ENCODE measurements around the gene ARRDC3. TPM values are rescaled to one million over a fixed set of nuclear protein-coding genes. Genes with fewer than 3 reads are reported as not detected.
A peak's percentile ranks its signal among the peaks of the same experiment; 100 is the strongest.

Gene ARRDC3
- 10 to 100 TPM; 26.2 to 45.0 (median 38.1) TPM for total RNA-seq (2021; fragmentation: NEBNext Ultra II Directional; extraction: Animal tissue kit (Norgen Biotek cat#: 25700))
- long read RNA-seq, full-length matches to known transcripts, result 10 of 32 reads
- long read RNA-seq, partial matches to known transcripts, result 1 of 32 reads
- long read RNA-seq, other reads (novel, unspliced or antisense), result 21 of 32 reads

GRCh38 chr5:91383027-91383955, at the start of gene ARRDC3:
TSS of gene ARRDC3 (minus strand) at chr5:91383317. CDS start at chr5:91383092, 225 bp downstream.
- H3K4me3 Mint-ChIP-seq, result peak within 1 kb of the TSS; percentile 94
- peaks cover 32% of the 10 kb centered on the region for H3K36me3 Mint-ChIP-seq (ENCODE audit: low read depth)
- peaks cover 30% of the 10 kb centered on the region for H3K4me1 Mint-ChIP-seq (ENCODE audit: low read depth)
- H3K27ac Mint-ChIP-seq, result peak within 1 kb of the TSS; percentile 99
- H3K27me3 Mint-ChIP-seq (ENCODE audit: insufficient read depth), result peaks cover 15% of the 10 kb centered on the region
- peak; percentile 96 for DNase-seq
- H3K9me3 Mint-ChIP-seq, result no peaks in the 10 kb centered on the region
- TF ChIP-seq CTCF (IDR thresholded peaks at IDR 0.05), result no peak

GRCh38 chr5:91430949-91431348, 47.8 kb upstream of the ARRDC3 start:
- DNase-seq, result no peak
- H3K36me3 Mint-ChIP-seq (ENCODE audit: low read depth), result no peaks in the 10 kb centered on the region
- TF ChIP-seq CTCF (IDR thresholded peaks at IDR 0.05), result no peak
- H3K9me3 Mint-ChIP-seq, result no peaks in the 10 kb centered on the region
- H3K27me3 Mint-ChIP-seq (ENCODE audit: insufficient read depth), result no peaks in the 10 kb centered on the region; the same call in 1 of the 2 replicates
- H3K4me1 Mint-ChIP-seq (ENCODE audit: low read depth), result no peaks in the 10 kb centered on the region
- H3K4me3 Mint-ChIP-seq, result no peak overlapping the region
- no peak overlapping the region for H3K27ac Mint-ChIP-seq

GRCh38 chr5:91424638-91425436, 41.7 kb upstream of the ARRDC3 start:
- TF ChIP-seq CTCF (IDR thresholded peaks at IDR 0.05), result no peak
- H3K36me3 Mint-ChIP-seq (ENCODE audit: low read depth), result no peaks in the 10 kb centered on the region
- H3K4me1 Mint-ChIP-seq (ENCODE audit: low read depth), result no peaks in the 10 kb centered on the region
- H3K27ac Mint-ChIP-seq, result no peak overlapping the region
- H3K4me3 Mint-ChIP-seq, result no peak overlapping the region
- no peaks in the 10 kb centered on the region for H3K9me3 Mint-ChIP-seq
- no peak for DNase-seq
- no peaks in the 10 kb centered on the region for H3K27me3 Mint-ChIP-seq (ENCODE audit: insufficient read depth)

GRCh38 chr5:91423871-91424270, 40.8 kb upstream of the ARRDC3 start:
- Mint-ChIP-seq H3K27me3 (ENCODE audit: insufficient read depth) (no peaks in the 10 kb centered on the region), H3K36me3 (ENCODE audit: low read depth) (no peaks in the 10 kb centered on the region), H3K27ac (no peak overlapping the region), H3K9me3 (no peaks in the 10 kb centered on the region), H3K4me1 (ENCODE audit: low read depth) (no peaks in the 10 kb centered on the region), H3K4me3 (no peak overlapping the region)
- no peak for DNase-seq
- TF ChIP-seq CTCF (IDR thresholded peaks at IDR 0.05), result no peak

- DNase-seq, result no peak
- Mint-ChIP-seq H3K4me3 (no peak overlapping the region), H3K4me1 (ENCODE audit: low read depth) (peaks cover 10% of the 10 kb centered on the region), H3K9me3 (no peaks in the 10 kb centered on the region), H3K27ac (no peak overlapping the region), H3K27me3 (ENCODE audit: insufficient read depth) (no peaks in the 10 kb centered on the region), H3K36me3 (ENCODE audit: low read depth) (no peaks in the 10 kb centered on the region)
- TF ChIP-seq CTCF (IDR thresholded peaks at IDR 0.05), result no peak
Observed at GRCh38 chr5:91420879-91421278, 37.8 kb upstream of the ARRDC3 start.
